IPS-18a (cell line): ENCODE results near the gene POLR1G.

Source experiments
- H3K27ac ChIP-seq: one replicate; pipeline ENCODE4 v1.5.1; 2013; ENCODE audit warnings: low read length
- H3K27me3 ChIP-seq: one replicate; pipeline ENCODE4 v1.6.1; 2013; ENCODE audit warnings: mild to moderate bottlenecking, low read length; ENCODE audit not compliant: control insufficient read depth, insufficient read depth
- H3K36me3 ChIP-seq: one replicate; pipeline ENCODE4 v1.6.1; 2013; ENCODE audit warnings: low read depth, low read length; ENCODE audit not compliant: control insufficient read depth
- H3K4me1 ChIP-seq: one replicate; pipeline ENCODE4 v1.6.1; 2013; ENCODE audit warnings: low read depth, low read length; ENCODE audit not compliant: control insufficient read depth
- H3K4me3 ChIP-seq: one replicate; pipeline ENCODE4 v1.5.1; 2013; ENCODE audit warnings: low read length
- H3K9ac ChIP-seq: one replicate; pipeline ENCODE4 v1.6.1; 2013; ENCODE audit warnings: mild to moderate bottlenecking, low read length, moderate library complexity
- H3K9me3 ChIP-seq: one replicate; pipeline ENCODE4 v1.6.1; 2013; ENCODE audit warnings: low read depth, low read length; ENCODE audit not compliant: control insufficient read depth

POLR1G gene, protein sequence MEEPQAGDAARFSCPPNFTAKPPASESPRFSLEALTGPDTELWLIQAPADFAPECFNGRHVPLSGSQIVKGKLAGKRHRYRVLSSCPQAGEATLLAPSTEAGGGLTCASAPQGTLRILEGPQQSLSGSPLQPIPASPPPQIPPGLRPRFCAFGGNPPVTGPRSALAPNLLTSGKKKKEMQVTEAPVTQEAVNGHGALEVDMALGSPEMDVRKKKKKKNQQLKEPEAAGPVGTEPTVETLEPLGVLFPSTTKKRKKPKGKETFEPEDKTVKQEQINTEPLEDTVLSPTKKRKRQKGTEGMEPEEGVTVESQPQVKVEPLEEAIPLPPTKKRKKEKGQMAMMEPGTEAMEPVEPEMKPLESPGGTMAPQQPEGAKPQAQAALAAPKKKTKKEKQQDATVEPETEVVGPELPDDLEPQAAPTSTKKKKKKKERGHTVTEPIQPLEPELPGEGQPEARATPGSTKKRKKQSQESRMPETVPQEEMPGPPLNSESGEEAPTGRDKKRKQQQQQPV

DNA sequence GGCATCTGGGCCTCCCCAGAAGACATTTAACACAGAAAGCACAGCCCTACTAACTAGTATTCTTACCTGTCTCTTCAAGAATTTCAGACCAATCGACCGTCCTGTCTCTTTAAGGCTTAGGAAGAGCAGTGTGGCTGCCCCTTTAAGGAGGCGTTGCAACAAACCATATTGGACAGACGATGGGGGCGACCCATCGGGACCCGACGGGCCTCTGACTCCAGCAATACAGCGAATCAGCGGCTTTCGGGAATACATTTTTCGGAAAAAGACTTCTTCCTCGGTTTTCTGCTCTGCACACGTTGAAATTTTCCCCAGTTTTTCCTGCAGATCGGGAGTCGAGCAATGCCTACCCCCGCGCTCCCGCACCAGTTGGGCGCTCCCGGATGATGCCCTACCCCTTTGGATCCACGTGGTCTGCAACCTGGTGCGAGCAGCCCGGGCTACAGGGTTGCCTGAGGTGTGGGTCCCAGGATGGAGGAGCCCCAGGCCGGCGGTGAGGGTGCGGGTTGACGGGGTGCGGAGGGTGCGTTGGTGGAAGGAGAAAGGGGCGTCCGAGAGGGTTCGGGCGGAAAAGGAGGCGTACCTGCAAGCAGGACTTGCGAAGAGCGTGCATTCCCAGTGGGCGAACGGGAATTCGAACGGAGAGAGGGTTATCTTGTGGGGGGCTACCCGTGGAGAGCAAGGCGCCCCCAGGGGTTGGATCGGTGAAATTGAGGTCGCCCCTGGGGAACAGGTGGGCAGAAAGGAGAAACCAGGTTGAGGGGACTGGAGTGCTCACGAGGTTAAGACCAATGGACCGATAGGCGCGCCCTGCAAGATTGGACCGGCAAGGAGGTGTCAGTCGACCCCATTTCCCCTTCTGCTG lies at the start of gene POLR1G:
POLR1G (plus strand) TSS at position 419 of the 865 bp plus-strand sequence; CDS start at position 472, 53 bp downstream.
- H3K36me3 ChIP-seq, result peaks cover 10% of the 10 kb centered on the region
- H3K4me3 ChIP-seq, result peak within 1 kb of the TSS; percentile 90
- H3K4me1 ChIP-seq, result peaks cover 5% of the 10 kb centered on the region
- H3K9ac ChIP-seq, result peak within 1 kb of the TSS; percentile 97
- H3K27me3 ChIP-seq, result peaks cover 32% of the 10 kb centered on the region
- peak within 1 kb of the TSS; percentile 99 for H3K27ac ChIP-seq
- H3K9me3 ChIP-seq, result no peaks in the 10 kb centered on the region

DNA sequence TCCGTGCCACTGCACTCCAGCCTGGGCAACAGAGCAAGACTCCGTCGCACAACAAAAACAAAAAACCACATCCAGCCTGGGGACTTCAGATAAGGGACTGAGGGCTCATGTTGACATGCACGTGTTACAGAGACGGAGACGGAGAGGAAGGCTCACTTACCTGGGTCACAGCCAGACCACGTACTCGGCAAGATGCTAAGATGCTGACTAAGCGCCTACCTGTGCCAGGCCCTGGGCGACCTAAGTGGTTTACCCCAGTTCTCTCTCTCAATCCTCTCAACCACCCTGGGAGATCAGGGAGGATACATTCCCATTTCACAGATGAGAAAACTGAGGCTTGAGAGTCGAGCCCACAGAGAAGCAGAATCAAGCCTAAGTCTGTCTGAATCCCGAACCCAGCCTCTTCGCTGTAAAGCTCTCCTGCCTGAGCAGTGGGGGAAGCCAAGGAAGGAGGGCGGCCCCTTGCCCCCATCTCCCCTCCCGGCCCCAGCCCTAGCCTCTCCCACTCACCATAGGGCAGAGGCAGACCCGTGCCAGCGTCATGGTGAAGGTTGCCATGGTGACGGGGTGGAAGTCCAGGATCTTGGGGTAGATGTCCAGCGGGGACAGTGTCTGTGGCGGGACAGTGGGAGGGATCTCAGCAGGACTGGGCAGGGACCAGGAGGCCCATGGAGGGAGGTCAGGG lies 49.5 kb upstream of the POLR1G start:
- Histone ChIP-seq H3K9ac (no peak overlapping the region), H3K27ac (no peak overlapping the region), H3K27me3 (no peaks in the 10 kb centered on the region), H3K36me3 (peaks cover 72% of the 10 kb centered on the region), H3K4me3 (no peak overlapping the region), H3K4me1 (no peaks in the 10 kb centered on the region), H3K9me3 (no peaks in the 10 kb centered on the region)

DNA sequence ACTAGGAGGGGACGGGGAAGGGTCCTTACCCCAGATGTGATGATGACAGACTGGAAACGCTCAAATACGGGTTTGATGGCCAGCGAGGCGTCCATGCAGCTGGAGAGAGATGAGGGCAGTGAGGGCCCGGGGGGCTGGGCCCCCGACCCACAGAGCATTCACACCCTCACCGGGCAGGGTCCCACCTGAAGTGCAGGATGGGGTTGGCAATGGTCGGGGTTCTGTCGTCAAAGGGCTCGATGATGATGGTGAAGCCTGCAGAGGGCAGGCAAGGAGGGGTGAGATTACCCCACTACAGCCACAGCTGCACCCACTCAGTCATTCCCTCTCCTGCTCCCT lies 49.0 kb upstream of the POLR1G start:
- H3K4me3 ChIP-seq, result no peak overlapping the region
- no peaks in the 10 kb centered on the region for H3K9me3 ChIP-seq
- H3K4me1 ChIP-seq, result no peaks in the 10 kb centered on the region
- no peaks in the 10 kb centered on the region for H3K27me3 ChIP-seq
- H3K36me3 ChIP-seq, result peaks cover 72% of the 10 kb centered on the region
- H3K27ac ChIP-seq, result no peak overlapping the region
- no peak overlapping the region for H3K9ac ChIP-seq

DNA sequence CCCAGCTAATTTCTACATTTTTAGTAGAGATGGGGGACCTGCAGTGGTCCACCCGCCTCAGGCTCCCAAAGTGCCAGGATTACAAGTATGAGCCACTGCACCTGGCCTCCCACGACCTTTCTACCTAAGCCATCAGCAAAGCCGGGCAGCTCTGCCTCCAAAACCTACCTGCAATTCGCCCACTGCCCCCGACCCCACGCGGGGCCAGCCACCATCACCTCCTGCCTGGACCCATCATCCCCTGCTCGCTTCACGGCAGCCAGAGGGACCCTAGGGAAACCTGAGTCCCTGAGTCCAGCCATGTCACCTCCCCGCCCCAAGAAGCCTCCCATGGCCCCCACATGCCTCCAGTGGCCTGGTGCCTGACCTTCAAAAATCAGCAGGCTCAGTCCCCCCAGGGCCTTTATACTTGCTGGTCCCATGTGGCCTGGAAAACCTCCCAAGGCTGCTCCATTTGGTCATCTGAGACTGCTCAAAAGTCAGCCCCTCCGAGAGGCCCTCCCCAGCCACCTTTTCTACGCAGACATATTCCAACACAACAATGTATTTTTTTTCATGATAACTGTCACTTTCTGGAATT lies 48.1 kb upstream of the POLR1G start:
- Histone ChIP-seq H3K4me1 (no peaks in the 10 kb centered on the region), H3K9me3 (no peaks in the 10 kb centered on the region), H3K36me3 (peaks cover 69% of the 10 kb centered on the region), H3K4me3 (no peak overlapping the region), H3K27ac (no peak overlapping the region), H3K9ac (no peak overlapping the region), H3K27me3 (no peaks in the 10 kb centered on the region)

DNA sequence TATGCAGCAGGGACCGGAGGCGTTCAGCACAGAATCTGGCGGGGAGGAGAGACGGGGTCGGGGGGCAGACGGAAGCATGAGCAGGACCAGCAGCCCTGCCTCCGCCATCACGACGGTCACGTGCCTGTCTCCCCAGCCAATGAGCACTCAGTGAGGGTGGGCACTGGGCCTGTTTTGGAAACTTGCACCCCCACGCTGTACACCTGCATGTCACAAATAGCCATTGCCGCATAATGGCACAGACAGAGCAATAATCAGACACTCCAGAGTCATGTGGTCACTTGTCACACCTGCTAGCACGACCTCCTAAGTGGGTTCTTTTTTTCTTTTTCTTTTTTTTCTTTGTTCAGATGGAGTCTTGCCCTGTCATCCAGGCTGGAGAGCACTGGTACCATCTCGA lies 44.8 kb upstream of the POLR1G start:
- no peaks in the 10 kb centered on the region for H3K9me3 ChIP-seq
- no peaks in the 10 kb centered on the region for H3K27me3 ChIP-seq
- H3K36me3 ChIP-seq, result peaks cover 45% of the 10 kb centered on the region
- H3K27ac ChIP-seq, result no peak overlapping the region
- H3K9ac ChIP-seq, result no peak overlapping the region
- no peaks in the 10 kb centered on the region for H3K4me1 ChIP-seq
- no peak overlapping the region for H3K4me3 ChIP-seq

DNA sequence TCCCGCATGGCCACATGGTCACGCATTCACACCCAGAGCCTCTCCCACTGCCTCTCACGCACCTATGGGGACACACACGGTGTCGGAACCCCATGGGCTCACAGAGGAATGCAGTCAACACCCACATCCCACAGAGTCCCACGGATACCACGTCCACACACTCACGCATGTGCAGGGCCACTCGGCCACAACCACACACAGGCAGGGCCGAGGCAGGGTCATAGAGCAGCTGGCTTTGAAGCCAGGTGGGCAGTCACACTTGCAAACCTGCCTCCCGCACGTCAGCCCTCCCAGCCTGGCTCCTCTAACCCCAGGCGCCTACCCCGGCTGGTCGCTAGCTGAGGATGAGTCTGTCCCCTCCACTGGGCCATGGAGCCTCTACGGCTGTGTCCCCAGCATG lies 44.2 kb upstream of the POLR1G start:
- H3K9me3 ChIP-seq, result no peaks in the 10 kb centered on the region
- H3K27me3 ChIP-seq, result no peaks in the 10 kb centered on the region
- H3K27ac ChIP-seq, result no peak overlapping the region
- peaks cover 39% of the 10 kb centered on the region for H3K36me3 ChIP-seq
- H3K9ac ChIP-seq, result no peak overlapping the region
- no peaks in the 10 kb centered on the region for H3K4me1 ChIP-seq
- H3K4me3 ChIP-seq, result no peak overlapping the region

DNA sequence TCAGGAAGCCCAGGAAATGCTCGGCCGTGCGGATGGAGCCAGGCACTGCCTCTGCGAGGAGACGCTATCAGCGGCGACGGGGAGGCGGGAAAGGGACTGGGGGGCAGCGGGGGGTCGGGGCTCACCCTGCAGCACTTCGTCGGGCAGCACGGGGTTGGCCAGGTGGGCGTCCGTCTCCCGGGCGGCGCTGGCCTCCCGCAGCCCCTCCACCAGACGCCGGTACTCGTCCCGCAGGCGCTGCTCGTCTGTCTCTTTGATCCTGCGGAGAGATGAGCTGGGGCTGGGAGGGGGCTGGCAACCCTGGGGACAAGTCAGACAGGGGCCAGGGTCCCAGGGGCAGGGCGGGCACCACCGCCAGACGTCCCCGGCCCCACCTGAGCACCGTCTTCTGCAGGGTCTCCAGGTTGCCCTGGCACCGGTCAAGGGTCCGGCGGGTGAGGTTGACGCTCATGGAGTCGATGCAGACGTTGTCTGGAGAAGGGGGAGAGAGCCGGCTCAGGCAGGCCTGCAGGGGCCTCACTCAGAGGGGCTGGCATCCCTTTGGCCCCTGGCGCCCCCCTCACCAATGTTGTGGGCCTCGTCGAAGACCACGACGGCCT lies 42.5 kb upstream of the POLR1G start:
- Histone ChIP-seq H3K4me1 (no peaks in the 10 kb centered on the region), H3K36me3 (peaks cover 41% of the 10 kb centered on the region), H3K27ac (no peak overlapping the region)

DNA sequence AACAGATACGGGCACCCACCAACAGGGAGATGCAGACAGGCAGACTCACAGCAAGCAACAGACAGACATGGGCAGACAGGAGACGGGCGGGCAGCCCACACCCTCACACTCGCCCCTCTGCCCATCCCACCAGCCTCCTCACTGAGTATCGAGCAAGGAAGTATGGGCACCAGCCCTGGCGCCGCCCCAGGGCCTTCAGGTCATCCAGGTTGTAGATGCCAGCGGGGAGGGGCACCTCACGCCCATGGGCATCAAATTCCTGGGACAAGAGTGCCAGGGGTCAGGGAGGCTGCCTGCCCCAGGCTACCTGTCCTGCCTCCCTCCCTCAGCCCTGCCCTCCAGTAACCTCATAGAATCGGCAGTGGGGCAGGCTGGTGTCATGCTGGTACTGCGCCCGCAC lies 41.7 kb upstream of the POLR1G start:
- Histone ChIP-seq H3K4me3 (no peak overlapping the region), H3K36me3 (peaks cover 35% of the 10 kb centered on the region), H3K9me3 (no peaks in the 10 kb centered on the region), H3K27me3 (no peaks in the 10 kb centered on the region), H3K9ac (no peak overlapping the region), H3K27ac (no peak overlapping the region), H3K4me1 (no peaks in the 10 kb centered on the region)

More for the DNA sequence above, 42.5 kb upstream of the POLR1G start:
- no peak overlapping the region for H3K9ac ChIP-seq
- no peaks in the 10 kb centered on the region for H3K27me3 ChIP-seq
- no peaks in the 10 kb centered on the region for H3K9me3 ChIP-seq
- no peak overlapping the region for H3K4me3 ChIP-seq

DNA sequence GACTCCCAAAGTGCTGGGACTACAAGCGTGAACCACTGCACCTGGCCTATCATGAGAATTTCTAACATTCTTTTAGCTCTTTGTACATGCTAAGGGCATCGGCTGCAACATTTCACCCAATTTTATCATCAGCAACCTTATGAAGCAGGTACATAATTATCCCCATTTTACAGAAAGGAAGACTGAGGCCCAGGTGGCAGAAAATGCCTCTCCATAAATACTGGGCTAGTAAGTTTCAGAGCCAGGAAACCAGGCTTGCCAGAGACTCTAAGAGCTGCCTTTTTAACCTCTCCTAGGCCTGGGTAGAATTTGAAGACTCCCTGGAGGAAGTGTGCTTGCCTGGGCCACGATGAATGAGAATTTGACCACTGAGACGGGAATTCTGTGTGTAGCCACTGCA lies 38.3 kb upstream of the POLR1G start:
- H3K9ac ChIP-seq, result no peak overlapping the region
- H3K36me3 ChIP-seq, result peaks cover 15% of the 10 kb centered on the region

DNA sequence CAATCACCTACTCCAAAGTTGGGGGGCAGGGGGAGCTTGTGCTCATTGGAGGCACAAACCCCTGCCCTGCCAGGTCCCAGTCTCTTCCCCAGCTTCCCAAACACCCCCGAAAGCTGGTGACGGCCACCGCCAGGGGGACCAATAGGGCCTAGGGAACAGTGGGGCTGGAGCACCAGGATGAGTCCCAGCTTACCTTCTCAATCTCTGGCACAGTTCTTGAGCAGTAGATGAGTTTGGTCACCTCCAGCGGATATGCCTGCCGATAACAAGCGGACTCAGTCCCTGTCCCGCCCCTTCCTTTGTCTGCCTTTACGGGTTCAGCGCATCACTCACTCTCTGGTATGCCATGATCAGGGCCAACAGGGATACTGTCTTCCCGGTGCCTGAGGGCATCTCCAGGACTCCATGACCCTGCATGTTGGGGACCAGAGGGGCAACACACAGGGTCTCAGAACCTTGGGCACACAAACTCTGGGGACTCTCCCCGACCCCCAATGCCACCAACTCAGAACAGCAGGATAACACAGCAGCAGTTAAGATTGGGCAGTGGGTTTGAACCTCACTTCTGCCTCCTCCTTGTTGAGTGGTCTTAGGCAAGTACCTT lies 37.6 kb upstream of the POLR1G start:
- Histone ChIP-seq H3K4me1 (no peaks in the 10 kb centered on the region), H3K36me3 (peaks cover 15% of the 10 kb centered on the region), H3K4me3 (peak overlapping the region; percentile 17), H3K27ac (no peak overlapping the region), H3K27me3 (no peaks in the 10 kb centered on the region), H3K9ac (no peak overlapping the region), H3K9me3 (no peaks in the 10 kb centered on the region)

More for the DNA sequence above, 38.3 kb upstream of the POLR1G start:
- H3K4me3 ChIP-seq, result no peak overlapping the region
- H3K4me1 ChIP-seq, result no peaks in the 10 kb centered on the region
- H3K9me3 ChIP-seq, result no peaks in the 10 kb centered on the region
- H3K27me3 ChIP-seq, result no peaks in the 10 kb centered on the region
- H3K27ac ChIP-seq, result no peak overlapping the region
